OCI-M2 (cell line): ENCODE measurements around the gene GPR141.
"Not testable (repeated sequence)": the region's sequence is repeated elsewhere in the genome, so short reads cannot be mapped to it uniquely, and the experiment has no call there.

Experiments used
- DNase-seq: peaks from one replicate; lab custom pipeline; 2025; ENCODE audit not compliant: unreplicated experiment; lab: John Stamatoyannopoulos, UW

The GPR141 gene

GRCh38 chr7:37686556-37687345 is 3.2 kb downstream of the GPR141 start:
- no peak for DNase-seq

GRCh38 chr7:37690206-37690605 is 6.6 kb downstream of the GPR141 start:
- no peak for DNase-seq

- no peak for DNase-seq
Measured at GRCh38 chr7:37694208-37695094, 10.9 kb downstream of the GPR141 start.

- no peak for DNase-seq
Measured at GRCh38 chr7:37698276-37698675, 14.7 kb downstream of the GPR141 start.

GRCh38 chr7:37698782-37699181 is 15.2 kb downstream of the GPR141 start:
- no peak for DNase-seq

- DNase-seq, result no peak
Measured at GRCh38 chr7:37701769-37702168, 18.2 kb downstream of the GPR141 start.

- no peak for DNase-seq
Measured at GRCh38 chr7:37703361-37703760, 19.8 kb downstream of the GPR141 start.

GRCh38 chr7:37704328-37704833 is 20.8 kb downstream of the GPR141 start:
- DNase-seq, result not testable (repeated sequence)

GRCh38 chr7:37705976-37706375 is 22.4 kb downstream of the GPR141 start:
- no peak for DNase-seq

GRCh38 chr7:37706804-37707203 is 23.2 kb downstream of the GPR141 start:
- DNase-seq, result no peak

GRCh38 chr7:37707754-37708485 is 24.4 kb downstream of the GPR141 start:
- no peak for DNase-seq

- DNase-seq, result no peak
Measured at GRCh38 chr7:37709631-37710509, 26.3 kb downstream of the GPR141 start.

GRCh38 chr7:37713613-37714012 is 30.0 kb downstream of the GPR141 start:
- no peak for DNase-seq

- no peak for DNase-seq
Measured at GRCh38 chr7:37714606-37715005, 31.0 kb downstream of the GPR141 start.

GRCh38 chr7:37718585-37718984 is 35.0 kb downstream of the GPR141 start:
- no peak for DNase-seq

GRCh38 chr7:37719077-37719476 is 35.5 kb downstream of the GPR141 start:
- DNase-seq, result no peak

- no peak for DNase-seq
Measured at GRCh38 chr7:37724732-37725131, 41.2 kb downstream of the GPR141 start.

GRCh38 chr7:37726016-37726415 is 42.5 kb downstream of the GPR141 start:
- no peak for DNase-seq

- DNase-seq, result no peak
Measured at GRCh38 chr7:37728747-37729146, 45.2 kb downstream of the GPR141 start.

- no peak for DNase-seq
Measured at GRCh38 chr7:37729181-37729580, 45.6 kb downstream of the GPR141 start.
